Natural killer cell (primary cell): ENCODE data around the gene ALDH16A1. TPM values are rescaled to one million over a fixed set of nuclear protein-coding genes. Genes with fewer than 3 reads are reported as not detected.

Experiments
- ATAC-seq, 3 donors: fragments of 150-1000 bp in 2 of 3; fragments of 200-7000 bp in 1 of 3; cut with Tn5 transposase; 1 replicate in 1 of 3; 2 replicates in 2 of 3; pipeline ENCODE4 v1.10.0; 2021; ENCODE audit warnings: mild to moderate bottlenecking in 2 of 3, moderate library complexity in 2 of 3
- DNase-seq, 2 donors: peaks; one replicate each; pipeline versions ENCODE4 v3.0.0 to v3.0.0-alpha.2; 2013 to 2021; ENCODE audit warnings: mixed read lengths in 1 of 2
- H3K27ac ChIP-seq: one replicate; pipeline ENCODE4 v1.5.1; 2013; ENCODE audit warnings: mild to moderate bottlenecking, low read length
- H3K27me3 ChIP-seq: one replicate; pipeline ENCODE4 v1.6.1; 2013; ENCODE audit warnings: low read length; ENCODE audit not compliant: control insufficient read depth, insufficient read depth
- H3K36me3 ChIP-seq: one replicate; pipeline ENCODE4 v1.6.1; 2013; ENCODE audit warnings: low read length; ENCODE audit not compliant: control insufficient read depth, insufficient read depth
- H3K4me1 ChIP-seq: one replicate; pipeline ENCODE4 v1.6.1; 2013; ENCODE audit warnings: low read length; ENCODE audit not compliant: control insufficient read depth, insufficient read depth
- H3K4me3 ChIP-seq: one replicate; pipeline ENCODE4 v1.5.1; 2013; ENCODE audit warnings: low read length
- H3K9me3 ChIP-seq: one replicate; pipeline ENCODE4 v1.6.1; 2013; ENCODE audit warnings: low read length; ENCODE audit not compliant: control insufficient read depth, insufficient read depth
- H3K27ac Mint-ChIP-seq, 2 donors: one replicate each; pipeline ENCODE4 v1.8.0; 2022; ENCODE audit warnings: mild to moderate bottlenecking in 2 of 2, mixed read lengths in 2 of 2, moderate library complexity in 1 of 2
- H3K27me3 Mint-ChIP-seq, 2 donors: one replicate each; pipeline ENCODE4 v1.8.0; 2022; ENCODE audit warnings: low read depth in 2 of 2, mixed read lengths in 2 of 2
- H3K36me3 Mint-ChIP-seq: one replicate; pipeline ENCODE4 v1.8.0; 2022; ENCODE audit warnings: mixed read lengths
- H3K4me1 Mint-ChIP-seq, 2 donors: one replicate each; pipeline ENCODE4 v1.8.0; 2022; ENCODE audit warnings: mixed read lengths in 2 of 2
- H3K4me3 Mint-ChIP-seq: one replicate; pipeline ENCODE4 v1.8.0; 2022; ENCODE audit warnings: mild to moderate bottlenecking, moderate library complexity, mixed read lengths
- H3K9me3 Mint-ChIP-seq, 2 donors: one replicate each; pipeline ENCODE4 v1.8.0; 2022; ENCODE audit warnings: mixed read lengths in 2 of 2
- WGBS: methylation state at CpG from one replicate; pipeline ENCODE4 v1.1.7; 2013; ENCODE audit warnings: missing lambda C conversion rate; ENCODE audit not compliant: insufficient coverage; 5-methylcytosine and 5-hydroxymethylcytosine counted together
- intact Hi-C: fragments of 100-400 bp; cut with micrococcal nuclease; formaldehyde crosslinking; loops from one replicate; pipeline ENCODE4 v1.14.2; 2022
- total RNA-seq, 4 donors: library from RNA; stranded (reverse); fragments of 120-200 nt in 1 of 4; gene quantifications; one replicate each; pipeline versions ENCODE4 v1.2.3 to v1.2.4, GENCODE V29; 2013 to 2022
- TF ChIP-seq, protein P1 (sequence below): fragments of 200-600 bp; IDR thresholded peaks from one replicate; pipeline ENCODE4 v1.8.0; 2022; ENCODE audit warnings: antibody characterized with exemption

Gene ALDH16A1
- total RNA-seq, 3 donors from 2014 or later (not counting 1 experiment from before 2014, with no cell fraction given) = 39.9 to 43.2 (median 41.4) TPM

DNA sequence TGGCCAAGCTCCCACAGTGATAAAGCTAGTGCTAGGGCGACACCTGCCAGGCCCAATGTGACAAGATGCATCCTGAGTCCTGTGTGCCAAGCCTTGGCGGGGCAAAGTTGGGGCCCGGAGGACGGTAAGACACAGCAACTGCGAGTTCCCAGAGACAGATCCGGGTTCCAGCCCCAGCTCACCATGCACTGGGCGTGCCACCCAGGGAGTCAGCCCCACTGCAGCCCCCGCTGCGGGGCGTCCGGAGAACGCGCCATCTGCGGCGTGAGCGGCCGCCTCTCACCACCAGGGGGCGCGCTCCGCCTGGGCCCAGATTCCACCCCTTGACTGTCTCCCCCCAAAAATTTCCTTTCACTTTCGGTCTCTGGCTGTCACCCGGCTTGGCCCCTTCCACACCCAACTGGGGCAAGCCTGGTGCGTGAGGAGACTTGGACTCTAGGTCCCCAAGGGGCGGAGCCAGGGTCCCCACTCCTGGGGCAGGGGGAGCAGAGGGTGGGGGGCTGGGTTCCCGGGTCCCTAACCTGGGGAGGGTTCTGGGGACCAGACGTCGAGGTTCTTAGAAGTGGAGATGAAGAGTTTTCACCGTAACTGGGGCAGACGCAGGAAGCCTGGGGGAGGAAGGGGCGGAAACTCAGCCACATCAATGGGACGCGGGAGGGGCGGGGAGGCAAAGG is 21.0 kb downstream of the ALDH16A1 start, which contains the start of gene FLT3LG:
TSS of gene FLT3LG (plus strand) at position 348 of the 674 bp plus-strand sequence. CDS start 425 bp downstream, outside the sequence.
- WGBS = under 1% methylated on average over 33 of the region's 33 CpGs
- no peaks in the 10 kb centered on the region for H3K9me3 Mint-ChIP-seq
- H3K4me3 Mint-ChIP-seq = peak within 1 kb of the TSS; percentile 95
- peak; percentile 90 to 97 for DNase-seq
- Histone ChIP-seq H3K4me1 (peaks cover 70% of the 10 kb centered on the region), H3K27me3 (no peaks in the 10 kb centered on the region), H3K36me3 (peaks cover 8% of the 10 kb centered on the region), H3K9me3 (no peaks in the 10 kb centered on the region), H3K4me3 (peak within 1 kb of the TSS; percentile 67), H3K27ac (peak within 1 kb of the TSS; percentile 89)
- intact Hi-C loops = loop anchor here (1.0 kb wide), 2 partner anchors 73 to 96 kb away; no protein-coding TSS in a partner anchor
- TF ChIP-seq, protein P1, sequence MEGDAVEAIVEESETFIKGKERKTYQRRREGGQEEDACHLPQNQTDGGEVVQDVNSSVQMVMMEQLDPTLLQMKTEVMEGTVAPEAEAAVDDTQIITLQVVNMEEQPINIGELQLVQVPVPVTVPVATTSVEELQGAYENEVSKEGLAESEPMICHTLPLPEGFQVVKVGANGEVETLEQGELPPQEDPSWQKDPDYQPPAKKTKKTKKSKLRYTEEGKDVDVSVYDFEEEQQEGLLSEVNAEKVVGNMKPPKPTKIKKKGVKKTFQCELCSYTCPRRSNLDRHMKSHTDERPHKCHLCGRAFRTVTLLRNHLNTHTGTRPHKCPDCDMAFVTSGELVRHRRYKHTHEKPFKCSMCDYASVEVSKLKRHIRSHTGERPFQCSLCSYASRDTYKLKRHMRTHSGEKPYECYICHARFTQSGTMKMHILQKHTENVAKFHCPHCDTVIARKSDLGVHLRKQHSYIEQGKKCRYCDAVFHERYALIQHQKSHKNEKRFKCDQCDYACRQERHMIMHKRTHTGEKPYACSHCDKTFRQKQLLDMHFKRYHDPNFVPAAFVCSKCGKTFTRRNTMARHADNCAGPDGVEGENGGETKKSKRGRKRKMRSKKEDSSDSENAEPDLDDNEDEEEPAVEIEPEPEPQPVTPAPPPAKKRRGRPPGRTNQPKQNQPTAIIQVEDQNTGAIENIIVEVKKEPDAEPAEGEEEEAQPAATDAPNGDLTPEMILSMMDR = peak; percentile 94
- no peaks in the 10 kb centered on the region for H3K36me3 Mint-ChIP-seq
- H3K27ac Mint-ChIP-seq = peak within 1 kb of the TSS; percentile 88 to 94
- ATAC-seq = peak; percentile 55 to 83 (median 65)
- H3K4me1 Mint-ChIP-seq = peaks cover 31 to 55% of the 10 kb centered on the region in 2 donors
- no peaks in the 10 kb centered on the region for H3K27me3 Mint-ChIP-seq

DNA sequence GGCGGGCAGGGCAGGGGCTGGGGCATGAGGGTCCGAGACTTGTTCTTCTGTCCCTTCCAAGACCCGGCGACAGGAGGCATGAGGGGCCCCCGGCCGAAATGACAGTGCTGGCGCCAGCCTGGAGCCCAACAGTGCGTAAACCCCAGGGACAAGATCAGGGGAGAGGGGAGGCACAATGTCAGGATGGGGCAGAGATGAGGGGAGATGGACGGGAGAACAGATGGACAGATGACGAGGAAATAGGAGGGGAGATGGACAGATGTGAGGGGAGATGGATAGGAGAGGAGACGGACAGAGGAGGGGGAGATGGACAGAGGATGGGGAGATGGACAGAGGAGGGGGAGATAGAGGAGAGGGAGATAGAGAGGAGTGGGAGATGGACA is 21.5 kb downstream of the ALDH16A1 start:
- Histone ChIP-seq H3K27ac (peak overlapping the region; percentile 89), H3K9me3 (no peaks in the 10 kb centered on the region), H3K36me3 (peaks cover 8% of the 10 kb centered on the region), H3K4me3 (peak overlapping the region; percentile 67), H3K27me3 (no peaks in the 10 kb centered on the region), H3K4me1 (peaks cover 64% of the 10 kb centered on the region)
- Mint-ChIP-seq H3K4me3 (peak overlapping the region; percentile 95), H3K27me3 (no peaks in the 10 kb centered on the region), H3K9me3 (no peaks in the 10 kb centered on the region), H3K36me3 (no peaks in the 10 kb centered on the region), H3K4me1 (peaks cover 29 to 50% of the 10 kb centered on the region in 2 donors), H3K27ac (peak overlapping the region; percentile 88 to 94)
- DNase-seq (no peak), ATAC-seq (no peak)
- TF ChIP-seq, protein P1 = no peak
- 5% methylated on average over 11 of the region's 11 CpGs for WGBS
- intact Hi-C loops = loop anchor here (1.0 kb wide), 2 partner anchors 73 to 96 kb away; no protein-coding TSS in a partner anchor

DNA sequence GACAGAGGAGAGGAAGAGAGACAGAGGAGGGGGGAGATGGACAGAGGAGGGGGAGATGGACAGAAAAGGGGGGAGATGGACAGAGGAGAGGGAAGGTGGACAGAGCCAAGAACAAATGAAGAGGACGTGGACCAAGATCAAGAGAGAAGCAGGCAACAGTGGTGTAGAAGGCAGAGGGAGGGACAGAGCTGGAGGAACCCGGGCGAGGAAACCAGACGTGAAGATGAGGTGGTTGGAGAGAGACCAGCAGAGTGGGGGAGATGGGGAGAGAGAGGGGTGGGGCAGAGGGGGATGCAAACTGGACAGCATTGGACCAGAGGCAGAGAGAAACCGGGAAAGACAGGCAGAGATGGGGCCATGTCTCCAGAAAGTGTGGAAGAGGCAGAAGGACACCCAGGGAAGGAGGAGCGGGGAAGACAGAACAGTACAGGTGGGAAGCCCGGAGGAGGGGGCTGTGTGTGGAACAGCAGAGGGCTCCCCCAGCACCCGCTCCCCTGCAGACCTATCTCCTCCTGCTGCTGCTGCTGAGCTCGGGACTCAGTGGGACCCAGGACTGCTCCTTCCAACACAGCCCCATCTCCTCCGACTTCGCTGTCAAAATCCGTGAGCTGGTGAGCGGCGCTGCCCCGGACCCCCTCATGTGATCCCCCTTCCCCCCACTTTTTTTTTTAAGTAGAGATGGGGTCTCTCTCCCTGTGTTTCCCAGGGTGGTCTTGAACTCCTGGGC is 22.3 kb downstream of the ALDH16A1 start:
- intact Hi-C loops = no loop called here
- H3K36me3 Mint-ChIP-seq = no peaks in the 10 kb centered on the region
- no peaks in the 10 kb centered on the region for H3K27me3 Mint-ChIP-seq
- TF ChIP-seq, protein P1 = no peak
- H3K27me3 ChIP-seq = no peaks in the 10 kb centered on the region
- WGBS = 63% methylated on average over 13 of the region's 15 CpGs
- peak overlapping the region; percentile 89 for H3K27ac ChIP-seq
- peak overlapping the region; percentile 88 to 94 for H3K27ac Mint-ChIP-seq
- no peaks in the 10 kb centered on the region for H3K9me3 ChIP-seq
- H3K4me1 Mint-ChIP-seq = peaks cover 23 to 41% of the 10 kb centered on the region in 2 donors
- no peaks in the 10 kb centered on the region for H3K9me3 Mint-ChIP-seq
- peak overlapping the region; percentile 95 for H3K4me3 Mint-ChIP-seq
- ATAC-seq = no peak
- peak in 1 of 2 donors; percentile 58 for DNase-seq
- peaks cover 56% of the 10 kb centered on the region for H3K4me1 ChIP-seq
- peaks cover 14% of the 10 kb centered on the region for H3K36me3 ChIP-seq
- peak overlapping the region; percentile 67 for H3K4me3 ChIP-seq
